Subcutaneous abdominal adipose tissue (tissue), 5 donors: Measurements from ENCODE around the gene PPP3CA.

Source experiments
- H3K27ac ChIP-seq: one replicate; pipeline ENCODE4 v1.7.0; 2013; ENCODE audit warnings: low read depth, mild to moderate bottlenecking, inconsistent platforms, low read length, moderate library complexity
- H3K27me3 ChIP-seq, 5 donors: one replicate each; pipeline ENCODE4 v1.7.0; 2013; ENCODE audit warnings: low read length in 5 of 5, inconsistent platforms in 1 of 5; ENCODE audit not compliant: control insufficient read depth in 5 of 5, insufficient read depth in 4 of 5
- H3K36me3 ChIP-seq, 5 donors: one replicate each; pipeline ENCODE4 v1.7.0; 2013; ENCODE audit warnings: low read length in 5 of 5; ENCODE audit not compliant: control insufficient read depth in 5 of 5, insufficient read depth in 5 of 5
- H3K4me1 ChIP-seq, 5 donors: one replicate each; pipeline ENCODE4 v1.7.0; 2013; ENCODE audit warnings: low read length in 5 of 5, mild to moderate bottlenecking in 3 of 5, moderate library complexity in 1 of 5; ENCODE audit not compliant: control insufficient read depth in 5 of 5, insufficient read depth in 5 of 5
- H3K4me3 ChIP-seq, 5 donors: one replicate each; pipeline ENCODE4 v1.7.0; 2013; ENCODE audit warnings: low read length in 5 of 5, low read depth in 1 of 5
- H3K9ac ChIP-seq, 5 donors: one replicate each; pipeline ENCODE4 v1.7.0; 2013; ENCODE audit warnings: low read length in 5 of 5, mild to moderate bottlenecking in 4 of 5, moderate library complexity in 3 of 5
- H3K9me3 ChIP-seq, 5 donors: one replicate each; pipeline ENCODE4 v1.7.0; 2013; ENCODE audit warnings: low read length in 5 of 5; ENCODE audit not compliant: control insufficient read depth in 5 of 5
- donor health status: healthy.
- donor health status: healthy.
- donor health status: healthy.
- donor health status: healthy.
- donor health status: healthy.

Gene PPP3CA

GRCh38 chr4:101282076-101282844 lies 65.1 kb downstream of the PPP3CA start:
- H3K27ac ChIP-seq: no peak overlapping the region

GRCh38 chr4:101280866-101281600 lies 66.3 kb downstream of the PPP3CA start:
- Histone ChIP-seq H3K9me3 (no peaks in the 10 kb centered on the region), H3K36me3 (no peaks in the 10 kb centered on the region), H3K4me3 (no peak overlapping the region), H3K27ac (no peak overlapping the region), H3K4me1 (peaks cover 4 to 29% (median 9%) of the 10 kb centered on the region in 5 donors), H3K27me3 (no peaks in the 10 kb centered on the region), H3K9ac (no peak overlapping the region)

More at GRCh38 chr4:101282076-101282844, 65.1 kb downstream of the PPP3CA start:
- Histone ChIP-seq H3K9ac (no peak overlapping the region), H3K9me3 (no peaks in the 10 kb centered on the region), H3K36me3 (no peaks in the 10 kb centered on the region), H3K4me3 (no peak overlapping the region), H3K4me1 (peaks cover 4 to 33% (median 17%) of the 10 kb centered on the region in 5 donors), H3K27me3 (no peaks in the 10 kb centered on the region)

GRCh38 chr4:101279377-101279871 lies 67.9 kb downstream of the PPP3CA start:
- H3K27me3 ChIP-seq: no peaks in the 10 kb centered on the region
- H3K4me1 ChIP-seq: peaks cover 4 to 27% (median 9%) of the 10 kb centered on the region in 5 donors
- no peak overlapping the region for H3K9ac ChIP-seq
- H3K9me3 ChIP-seq: no peaks in the 10 kb centered on the region
- no peak overlapping the region for H3K27ac ChIP-seq
- no peaks in the 10 kb centered on the region for H3K36me3 ChIP-seq
- no peak overlapping the region for H3K4me3 ChIP-seq

- H3K9ac ChIP-seq: no peak overlapping the region
- H3K4me1 ChIP-seq: peaks cover 4 to 26% (median 7%) of the 10 kb centered on the region in 5 donors
- H3K27me3 ChIP-seq: no peaks in the 10 kb centered on the region
- no peaks in the 10 kb centered on the region for H3K36me3 ChIP-seq
- H3K4me3 ChIP-seq: no peak overlapping the region
- H3K9me3 ChIP-seq: no peaks in the 10 kb centered on the region
- no peak overlapping the region for H3K27ac ChIP-seq
Measured at GRCh38 chr4:101277671-101278070, 69.7 kb downstream of the PPP3CA start.

GRCh38 chr4:101276661-101277060 lies 70.7 kb downstream of the PPP3CA start:
- H3K4me3 ChIP-seq: no peak overlapping the region
- no peaks in the 10 kb centered on the region for H3K27me3 ChIP-seq
- peaks cover 4 to 23% (median 7%) of the 10 kb centered on the region in 5 donors for H3K4me1 ChIP-seq
- no peak overlapping the region for H3K9ac ChIP-seq
- H3K36me3 ChIP-seq: no peaks in the 10 kb centered on the region
- no peak overlapping the region for H3K27ac ChIP-seq
- H3K9me3 ChIP-seq: no peaks in the 10 kb centered on the region

- no peaks in the 10 kb centered on the region for H3K36me3 ChIP-seq
- no peak overlapping the region for H3K4me3 ChIP-seq
- H3K9me3 ChIP-seq: no peaks in the 10 kb centered on the region
- no peaks in the 10 kb centered on the region for H3K27me3 ChIP-seq
- H3K27ac ChIP-seq: no peak overlapping the region
- peaks cover 4 to 23% (median 7%) of the 10 kb centered on the region in 5 donors for H3K4me1 ChIP-seq
- H3K9ac ChIP-seq: no peak overlapping the region
Measured at GRCh38 chr4:101274888-101275752, 72.2 kb downstream of the PPP3CA start.

GRCh38 chr4:101271516-101271915 lies 75.8 kb downstream of the PPP3CA start:
- no peak overlapping the region for H3K4me3 ChIP-seq
- no peak overlapping the region for H3K27ac ChIP-seq
- no peaks in the 10 kb centered on the region for H3K9me3 ChIP-seq
- peaks cover 0 to 15% (median 2%) of the 10 kb centered on the region in 5 donors for H3K4me1 ChIP-seq
- no peak overlapping the region for H3K9ac ChIP-seq
- no peaks in the 10 kb centered on the region for H3K27me3 ChIP-seq
- no peaks in the 10 kb centered on the region for H3K36me3 ChIP-seq

GRCh38 chr4:101269682-101270081 lies 77.6 kb downstream of the PPP3CA start:
- Histone ChIP-seq H3K27ac (no peak overlapping the region), H3K27me3 (no peaks in the 10 kb centered on the region), H3K9me3 (no peaks in the 10 kb centered on the region), H3K9ac (no peak overlapping the region), H3K36me3 (no peaks in the 10 kb centered on the region), H3K4me3 (no peak overlapping the region), H3K4me1 (peaks cover 0 to 15% (median 0%) of the 10 kb centered on the region in 5 donors)

GRCh38 chr4:101265816-101266172 lies 81.5 kb downstream of the PPP3CA start:
- Histone ChIP-seq H3K9ac (no peak overlapping the region), H3K27ac (no peak overlapping the region), H3K4me3 (no peak overlapping the region), H3K4me1 (peaks cover 0 to 3% (median 0%) of the 10 kb centered on the region in 5 donors), H3K9me3 (no peaks in the 10 kb centered on the region), H3K27me3 (no peaks in the 10 kb centered on the region), H3K36me3 (no peaks in the 10 kb centered on the region)
